Liver (tissue), 3 donors: Measurements from ENCODE around the gene ALG1L2.
"Not testable (repeated sequence)": the region's sequence is repeated elsewhere in the genome, so short reads cannot be mapped to it uniquely, and the experiment has no call there.

ENCODE experiments used
- CTCF ChIP-seq: fragments of 150-350 bp; IDR thresholded peaks from 2 replicates; pipeline ENCODE4 v1.5.1; 2017; ENCODE audit warnings: improper control_type of control experiment, low read depth, low read length; ENCODE audit not compliant: missing input control
- JUND ChIP-seq, 2 donors: IDR thresholded peaks; 2 replicates each; pipeline ENCODE4 v1.6.1; 2016; ENCODE audit warnings: antibody characterized with exemption in 2 of 2
- SP1 ChIP-seq: IDR thresholded peaks from 2 replicates; pipeline ENCODE4 v1.6.1; 2018; ENCODE audit warnings: antibody characterized with exemption, mild to moderate bottlenecking
- YY1 ChIP-seq: IDR thresholded peaks from 2 replicates; pipeline ENCODE4 v1.6.1; 2016; ENCODE audit warnings: antibody characterized with exemption, mild to moderate bottlenecking
- ZBTB33 ChIP-seq: IDR thresholded peaks from 2 replicates; pipeline ENCODE4 v1.6.1; 2016; ENCODE audit warnings: antibody characterized with exemption
- donor health status: healthy.
- donor health status: healthy.

DNA sequence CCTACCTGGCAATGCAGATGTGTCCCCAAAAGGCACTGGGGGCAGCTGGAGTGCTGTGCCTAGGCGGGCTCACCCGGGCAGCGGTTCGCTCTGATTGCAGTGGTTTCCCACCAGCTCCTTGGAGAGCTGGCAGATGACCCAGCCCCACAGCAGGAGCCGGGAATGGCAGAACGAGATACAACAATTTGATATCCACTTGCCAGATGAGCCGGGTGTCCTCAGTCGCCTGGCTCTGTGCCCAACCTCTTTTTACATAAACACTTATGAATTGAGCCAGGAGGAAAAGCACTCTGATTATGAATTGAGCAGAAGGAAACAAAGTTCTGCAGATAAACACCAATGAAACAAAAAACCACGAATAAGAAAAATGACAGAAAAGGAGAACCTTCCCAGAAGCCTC is 38.2 kb downstream of the ALG1L2 start:
- not testable (repeated sequence) for TF ChIP-seq YY1; ZBTB33; CTCF; JUND (IDR thresholded peaks at IDR 0.05); SP1
